ENCODE results near the gene LRCH3.

The LRCH3 gene

GRCh38 chr3:197807969-197808587 is 17.0 kb downstream of the LRCH3 start:
- no peak overlapping the region for H3K27ac ChIP-seq (replicated peaks)
- DNase-seq (ENCODE audit: low read depth in 1 of 2, low spot score in 1 of 2) = no peak
- no peaks in the 10 kb centered on the region for H3K27me3 ChIP-seq (ENCODE audit: insufficient read depth, poor library complexity, severe bottlenecking)
- TF ChIP-seq GABPA (IDR thresholded peaks at IDR 0.05; ENCODE audit: low read depth) (no peak), REST (IDR thresholded peaks at IDR 0.05; ENCODE audit: insufficient replicate concordance, low read depth) (no peak), POLR2AphosphoS5 (IDR thresholded peaks at IDR 0.05; ENCODE audit: low read depth) (no peak), CTCF (IDR thresholded peaks at IDR 0.05; ENCODE audit: insufficient read depth, low read length) (no peak), SPI1 (IDR thresholded peaks at IDR 0.05; ENCODE audit: borderline replicate concordance, low read depth) (no peak)
- no peak overlapping the region for H3K4me3 ChIP-seq (replicated peaks; ENCODE audit: insufficient read depth, low read length)

GRCh38 chr3:197809356-197810020 is 18.4 kb downstream of the LRCH3 start:
- TF ChIP-seq GABPA (IDR thresholded peaks at IDR 0.05; ENCODE audit: low read depth) (no peak), CTCF (IDR thresholded peaks at IDR 0.05; ENCODE audit: insufficient read depth, low read length) (no peak), POLR2AphosphoS5 (IDR thresholded peaks at IDR 0.05; ENCODE audit: low read depth) (no peak), SPI1 (IDR thresholded peaks at IDR 0.05; ENCODE audit: borderline replicate concordance, low read depth) (no peak), REST (IDR thresholded peaks at IDR 0.05; ENCODE audit: insufficient replicate concordance, low read depth) (no peak)

GRCh38 chr3:197810901-197811300 is 19.8 kb downstream of the LRCH3 start:
- Histone ChIP-seq H3K4me3 (replicated peaks; ENCODE audit: insufficient read depth, low read length) (no peak overlapping the region), H3K27ac (replicated peaks) (no peak overlapping the region), H3K27me3 (ENCODE audit: insufficient read depth, poor library complexity, severe bottlenecking) (no peaks in the 10 kb centered on the region)
- no peak for DNase-seq (ENCODE audit: low read depth in 1 of 2, low spot score in 1 of 2)
- TF ChIP-seq POLR2AphosphoS5 (IDR thresholded peaks at IDR 0.05; ENCODE audit: low read depth) (no peak), SPI1 (IDR thresholded peaks at IDR 0.05; ENCODE audit: borderline replicate concordance, low read depth) (no peak), REST (IDR thresholded peaks at IDR 0.05; ENCODE audit: insufficient replicate concordance, low read depth) (no peak), CTCF (IDR thresholded peaks at IDR 0.05; ENCODE audit: insufficient read depth, low read length) (no peak), GABPA (IDR thresholded peaks at IDR 0.05; ENCODE audit: low read depth) (no peak)

More at GRCh38 chr3:197809356-197810020, 18.4 kb downstream of the LRCH3 start:
- Histone ChIP-seq H3K27ac (replicated peaks) (no peak overlapping the region), H3K27me3 (ENCODE audit: insufficient read depth, poor library complexity, severe bottlenecking) (no peaks in the 10 kb centered on the region), H3K4me3 (replicated peaks; ENCODE audit: insufficient read depth, low read length) (no peak overlapping the region)
- no peak for DNase-seq (ENCODE audit: low read depth in 1 of 2, low spot score in 1 of 2)

Data from HL-60 (cell line).